Iris pigment epithelial cell (primary cell): ENCODE results near the gene EMC9.

Source experiments
- DNase-seq: peaks from one replicate; pipeline ENCODE4 v3.0.0-alpha.2; 2011; ENCODE audit warnings: low read depth

EMC9 gene

DNA sequence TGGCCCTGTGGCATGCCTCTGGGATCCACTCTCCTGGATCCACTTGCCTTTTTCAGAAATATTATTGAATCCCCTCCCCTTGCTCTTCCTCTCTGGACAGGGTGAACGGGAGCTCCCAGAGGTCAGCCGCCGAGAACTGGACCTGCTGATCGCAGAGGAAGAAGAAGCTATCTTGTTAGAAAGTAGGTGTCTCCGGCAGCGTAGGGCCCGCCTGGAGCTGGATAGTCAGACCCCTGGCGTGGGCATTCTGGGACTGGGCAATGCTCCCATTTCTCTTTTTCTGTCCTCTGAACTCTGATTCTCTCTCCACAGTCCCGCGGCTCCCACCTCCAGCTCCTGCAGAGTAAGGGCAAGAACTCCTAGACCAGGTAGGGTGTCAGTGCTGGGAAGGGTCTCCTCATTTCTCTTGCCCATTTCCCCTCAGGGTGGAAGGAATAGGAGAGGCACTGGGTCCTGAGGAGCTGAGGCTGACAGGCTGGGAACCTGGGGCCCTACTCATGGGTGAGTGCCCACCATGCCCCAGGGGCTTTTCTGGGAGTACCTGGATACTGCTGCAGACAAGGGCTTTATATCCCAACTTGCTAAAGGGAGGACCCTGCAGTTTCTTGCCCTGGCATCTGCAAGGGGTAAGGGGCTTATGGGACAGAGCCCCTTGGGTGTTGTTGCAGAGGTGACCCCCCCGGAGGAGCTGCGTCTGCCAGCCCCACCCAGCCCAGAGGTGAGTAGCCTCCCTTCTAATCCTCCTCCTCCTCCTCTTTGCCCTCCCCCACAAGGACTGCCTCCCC lies 35.8 kb upstream of the EMC9 start:
- no peak for DNase-seq

- DNase-seq: no peak
These were observed 35.2 kb upstream of the EMC9 start for GRCh38 chr14:24176599-24176998.

DNA sequence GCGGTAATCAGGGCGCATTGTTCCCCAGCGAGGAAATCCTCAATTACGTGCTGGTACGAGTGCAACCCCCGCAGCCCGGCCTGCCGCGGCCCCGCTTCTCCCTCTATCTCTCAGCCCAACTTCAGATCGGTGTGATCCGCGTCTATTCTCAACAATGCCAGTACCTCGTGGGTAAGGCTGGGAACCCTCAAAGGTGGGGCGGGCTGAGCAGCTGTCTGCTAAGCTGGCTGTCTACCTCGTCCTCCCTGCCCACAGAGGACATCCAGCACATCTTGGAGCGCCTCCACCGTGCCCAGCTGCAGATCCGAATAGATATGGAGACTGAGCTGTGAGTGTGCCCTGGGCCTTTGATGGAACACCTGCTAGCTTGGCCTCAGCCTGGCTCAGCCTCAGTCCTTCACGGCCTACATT lies 31.5 kb upstream of the EMC9 start:
- DNase-seq: no peak

GRCh38 chr14:24172261-24172860 lies 31.0 kb upstream of the EMC9 start:
- DNase-seq: peak; percentile 17

- peak; percentile 100 for DNase-seq
These were observed 30.2 kb upstream of the EMC9 start, which contains the start of gene REC8 for GRCh38 chr14:24171422-24172260. Gene REC8, plus strand, starts transcription at chr14:24172080. Its CDS starts 473 bp downstream, at chr14:24172553.

DNA sequence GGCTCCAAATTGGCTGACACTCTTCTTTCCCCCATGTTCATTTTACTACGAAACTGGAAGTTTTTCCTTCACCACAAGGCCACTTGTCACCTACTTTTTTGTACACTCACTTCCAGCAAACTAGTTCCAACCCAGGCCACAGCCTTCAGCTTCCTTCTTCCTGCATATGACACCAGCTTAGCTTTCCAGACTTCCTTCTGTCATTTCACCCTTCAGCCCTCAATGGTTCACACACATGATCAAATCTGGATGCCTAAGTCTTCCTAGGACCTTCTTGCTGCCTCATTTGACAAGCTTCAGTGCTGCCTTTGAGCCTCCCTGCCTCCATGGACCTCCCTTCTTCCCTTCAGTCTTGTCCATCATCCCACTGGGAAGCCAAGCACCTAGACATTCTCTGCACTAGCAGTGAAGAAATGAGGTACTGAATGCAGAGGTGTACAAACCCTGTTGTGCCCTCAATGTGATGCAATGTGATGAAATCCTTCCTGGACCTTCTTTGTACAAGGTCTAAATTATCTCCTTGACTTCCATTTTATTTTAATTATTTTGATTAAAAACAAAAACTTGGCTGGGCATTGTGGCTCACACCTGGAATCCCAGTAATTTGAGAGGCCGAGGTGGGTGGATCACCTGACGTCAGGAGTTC lies 26.2 kb upstream of the EMC9 start:
- DNase-seq: no peak

DNA sequence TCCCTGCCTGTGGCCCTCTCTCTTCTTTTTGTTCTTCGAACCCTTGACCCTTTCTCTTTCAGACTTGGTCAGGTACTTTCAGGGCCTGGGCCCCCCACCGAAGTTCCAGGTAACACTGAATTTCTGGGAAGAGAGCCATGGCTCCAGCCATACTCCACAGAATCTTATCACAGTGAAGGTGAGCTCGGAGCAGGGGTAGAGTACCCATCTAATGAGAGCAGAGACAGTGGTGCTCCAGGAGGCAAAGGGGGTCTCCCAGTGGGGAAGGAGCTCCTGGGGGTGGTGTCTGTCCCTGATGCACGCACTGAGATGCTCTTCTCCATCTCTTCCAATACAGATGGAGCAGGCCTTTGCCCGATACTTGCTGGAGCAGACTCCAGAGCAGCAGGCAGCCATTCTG lies 24.4 kb upstream of the EMC9 start:
- DNase-seq: no peak

DNA sequence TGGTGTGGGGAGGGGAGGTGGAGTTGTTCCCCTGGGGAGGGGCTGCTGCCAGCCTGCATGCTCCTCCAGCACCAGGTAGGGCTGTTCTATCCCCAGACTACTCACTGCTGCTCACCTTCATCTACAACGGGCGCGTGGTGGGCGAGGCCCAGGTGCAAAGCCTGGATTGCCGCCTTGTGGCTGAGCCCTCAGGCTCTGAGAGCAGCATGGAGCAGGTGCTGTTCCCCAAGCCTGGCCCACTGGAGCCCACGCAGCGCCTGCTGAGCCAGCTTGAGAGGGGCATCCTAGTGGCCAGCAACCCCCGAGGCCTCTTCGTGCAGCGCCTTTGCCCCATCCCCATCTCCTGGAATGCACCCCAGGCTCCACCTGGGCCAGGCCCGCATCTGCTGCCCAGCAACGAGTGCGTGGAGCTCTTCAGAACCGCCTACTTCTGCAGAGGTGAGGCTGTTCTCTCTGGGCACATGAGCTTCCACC lies 23.2 kb upstream of the EMC9 start:
- no peak for DNase-seq

- peak; percentile 56 for DNase-seq
These were observed 20.7 kb upstream of the EMC9 start for GRCh38 chr14:24162093-24162492.

GRCh38 chr14:24160850-24161804 lies 19.7 kb upstream of the EMC9 start, which contains the start of gene IRF9:
Gene IRF9, plus strand, starts transcription at chr14:24161265. Its CDS starts 880 bp downstream, at chr14:24162145.
- peak; percentile 92 for DNase-seq

DNA sequence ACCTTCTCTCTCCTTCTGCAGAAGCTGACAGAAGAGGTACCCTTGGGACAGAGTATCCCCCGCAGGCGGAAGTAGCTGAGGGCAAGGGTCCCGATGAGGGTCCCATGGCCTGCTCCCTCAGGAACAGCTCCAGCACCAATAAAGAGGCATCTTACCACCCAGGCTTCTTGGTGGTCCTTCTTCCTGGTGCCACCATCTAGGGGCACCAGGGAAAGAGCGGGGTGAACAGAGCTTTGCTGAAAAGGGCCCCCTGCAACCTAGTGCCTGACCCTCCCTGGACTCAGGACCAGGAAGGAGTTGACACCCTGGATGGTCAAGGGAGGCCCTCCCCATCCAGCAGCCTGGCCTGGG lies 19.1 kb upstream of the EMC9 start:
- no peak for DNase-seq

GRCh38 chr14:24159777-24160498 lies 18.5 kb upstream of the EMC9 start:
- DNase-seq: no peak

DNA sequence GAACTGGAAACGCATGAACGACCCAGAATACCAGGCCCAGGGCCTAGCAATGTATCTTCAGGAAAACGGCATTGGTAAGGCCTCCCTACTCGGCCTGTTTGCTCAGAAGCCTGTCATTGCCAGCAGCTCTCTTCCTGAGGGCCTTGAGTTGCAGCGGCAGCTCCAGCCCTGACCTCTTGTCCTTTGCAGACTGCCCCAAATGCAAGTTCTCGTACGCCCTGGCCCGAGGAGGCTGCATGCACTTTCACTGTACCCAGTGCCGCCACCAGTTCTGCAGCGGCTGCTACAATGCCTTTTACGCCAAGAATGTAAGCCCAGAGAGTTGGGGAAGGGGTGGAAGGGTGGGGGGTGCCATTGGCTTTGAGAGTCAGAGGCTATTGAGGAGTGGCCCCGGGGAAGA lies 15.9 kb upstream of the EMC9 start:
- DNase-seq: no peak

DNA sequence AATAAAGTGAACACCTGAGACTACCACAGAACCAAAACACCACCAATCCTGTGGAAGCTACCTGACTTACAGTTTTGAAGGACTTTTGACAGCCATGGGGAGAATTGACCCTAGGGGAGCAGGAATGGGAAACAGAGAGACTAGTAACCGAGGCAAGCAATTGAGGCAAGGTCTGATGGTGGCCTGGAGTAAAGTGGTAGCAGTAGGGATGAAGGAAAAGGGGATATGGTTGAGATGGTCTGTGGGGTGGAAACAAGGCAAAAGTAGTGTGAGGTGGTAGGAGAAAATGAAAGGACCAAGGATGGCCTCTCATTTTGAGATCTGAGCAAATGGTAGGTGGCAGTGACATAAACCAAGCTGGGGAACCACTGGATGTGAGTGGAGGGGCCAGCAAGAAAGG lies 15.4 kb upstream of the EMC9 start:
- no peak for DNase-seq

DNA sequence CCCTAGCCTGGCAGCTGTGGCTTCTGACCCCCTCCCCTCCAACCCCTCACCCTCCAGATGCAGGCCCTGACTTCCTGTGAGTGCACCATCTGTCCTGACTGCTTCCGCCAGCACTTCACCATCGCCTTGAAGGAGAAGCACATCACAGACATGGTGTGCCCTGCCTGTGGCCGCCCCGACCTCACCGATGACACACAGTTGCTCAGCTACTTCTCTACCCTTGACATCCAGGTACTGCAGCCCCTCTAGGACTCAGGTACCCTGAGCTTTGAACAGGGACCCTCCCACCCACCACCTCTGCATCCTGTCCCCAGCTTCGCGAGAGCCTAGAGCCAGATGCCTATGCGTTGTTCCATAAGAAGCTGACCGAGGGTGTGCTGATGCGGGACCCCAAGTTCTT lies 13.7 kb upstream of the EMC9 start:
- no peak for DNase-seq

GRCh38 chr14:24151404-24152080 lies 10.2 kb upstream of the EMC9 start:
- DNase-seq: no peak

DNA sequence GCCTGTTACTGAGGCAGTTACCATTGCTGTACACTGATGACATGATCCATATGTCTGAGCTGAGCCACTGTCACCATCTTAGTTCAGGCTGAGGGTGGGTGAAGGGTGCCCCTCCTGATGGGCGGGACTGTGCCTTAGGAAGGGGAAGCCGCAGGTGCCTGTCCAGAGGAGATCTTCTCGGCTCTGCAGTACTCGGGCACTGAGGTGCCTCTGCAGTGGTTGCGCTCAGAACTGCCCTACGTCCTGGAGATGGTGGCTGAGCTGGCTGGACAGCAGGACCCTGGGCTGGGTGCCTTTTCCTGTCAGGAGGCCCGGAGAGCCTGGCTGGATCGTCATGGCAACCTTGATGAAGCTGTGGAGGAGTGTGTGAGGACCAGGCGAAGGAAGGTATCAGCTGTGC lies 9.6 kb upstream of the EMC9 start:
- DNase-seq: no peak

DNA sequence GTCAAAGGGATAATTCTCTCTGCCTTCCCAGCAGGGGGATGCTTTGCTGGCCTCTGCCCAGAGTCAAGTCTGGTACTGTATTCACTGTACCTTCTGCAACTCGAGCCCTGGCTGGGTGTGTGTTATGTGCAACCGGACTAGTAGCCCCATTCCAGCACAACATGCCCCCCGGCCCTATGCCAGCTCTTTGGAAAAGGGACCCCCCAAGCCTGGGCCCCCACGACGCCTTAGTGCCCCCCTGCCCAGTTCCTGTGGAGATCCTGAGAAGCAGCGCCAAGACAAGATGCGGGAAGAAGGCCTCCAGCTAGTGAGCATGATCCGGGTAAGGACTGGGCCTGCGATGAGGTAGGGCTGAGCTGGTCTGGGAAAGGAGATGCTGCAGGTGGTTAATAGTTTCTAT lies 9.2 kb upstream of the EMC9 start:
- DNase-seq: no peak

DNA sequence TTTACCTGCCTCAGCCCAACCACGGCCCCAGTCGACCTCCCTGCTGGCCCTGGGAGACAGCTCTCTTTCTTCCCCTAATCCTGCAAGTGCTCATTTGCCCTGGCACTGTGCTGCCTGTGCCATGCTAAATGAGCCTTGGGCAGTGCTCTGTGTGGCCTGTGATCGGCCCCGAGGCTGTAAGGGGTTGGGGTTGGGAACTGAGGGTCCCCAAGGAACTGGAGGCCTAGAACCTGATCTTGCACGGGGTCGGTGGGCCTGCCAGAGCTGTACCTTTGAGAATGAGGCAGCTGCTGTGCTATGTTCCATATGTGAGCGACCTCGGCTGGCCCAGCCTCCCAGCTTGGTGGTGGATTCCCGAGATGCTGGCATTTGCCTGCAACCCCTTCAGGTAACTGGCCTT lies 8.7 kb upstream of the EMC9 start:
- no peak for DNase-seq
